ENCODE data around the gene TCAP.
"Not testable (repeated sequence)": the region's sequence is repeated elsewhere in the genome, so short reads cannot be mapped to it uniquely, and the experiment has no call there.

The TCAP gene

DNA sequence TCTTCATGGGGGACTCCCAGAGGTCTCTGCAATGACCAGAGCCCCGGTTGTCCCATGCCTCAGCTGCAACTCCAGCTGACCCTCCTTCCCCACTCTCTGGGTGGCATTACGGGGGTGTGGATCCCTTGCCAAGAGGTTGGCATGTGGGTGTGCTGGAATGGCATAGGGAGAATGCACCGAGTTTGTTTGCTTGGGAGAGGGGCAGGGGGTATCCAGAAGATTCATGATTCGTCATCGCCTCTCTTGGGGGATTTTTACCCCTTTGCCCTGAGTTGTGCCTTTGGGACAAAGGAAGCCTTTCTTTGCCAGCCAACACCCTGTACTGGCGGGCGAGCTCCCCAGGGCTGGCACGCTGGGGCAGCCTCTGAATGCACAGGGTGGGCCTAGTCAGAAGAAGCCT, 41.2 kb downstream of the TCAP start:
- DNase-seq (ENCODE audit: low read depth) = no peak

DNA sequence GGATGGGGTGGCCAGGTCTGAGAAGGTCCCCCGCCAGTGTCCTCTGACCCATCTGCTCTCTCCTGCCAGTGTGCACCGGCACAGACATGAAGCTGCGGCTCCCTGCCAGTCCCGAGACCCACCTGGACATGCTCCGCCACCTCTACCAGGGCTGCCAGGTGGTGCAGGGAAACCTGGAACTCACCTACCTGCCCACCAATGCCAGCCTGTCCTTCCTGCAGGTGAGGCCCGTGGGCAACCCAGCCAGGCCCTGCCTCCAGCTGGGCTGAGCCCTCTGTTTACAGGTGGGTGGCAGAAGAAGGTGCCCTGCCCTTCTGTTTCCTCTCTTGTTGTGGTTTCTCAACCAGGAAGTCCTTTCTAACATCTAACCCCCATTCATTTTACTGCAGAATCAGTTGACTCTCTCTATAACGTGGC, 41.8 kb downstream of the TCAP start:
- no peak for DNase-seq (ENCODE audit: low read depth)

DNA sequence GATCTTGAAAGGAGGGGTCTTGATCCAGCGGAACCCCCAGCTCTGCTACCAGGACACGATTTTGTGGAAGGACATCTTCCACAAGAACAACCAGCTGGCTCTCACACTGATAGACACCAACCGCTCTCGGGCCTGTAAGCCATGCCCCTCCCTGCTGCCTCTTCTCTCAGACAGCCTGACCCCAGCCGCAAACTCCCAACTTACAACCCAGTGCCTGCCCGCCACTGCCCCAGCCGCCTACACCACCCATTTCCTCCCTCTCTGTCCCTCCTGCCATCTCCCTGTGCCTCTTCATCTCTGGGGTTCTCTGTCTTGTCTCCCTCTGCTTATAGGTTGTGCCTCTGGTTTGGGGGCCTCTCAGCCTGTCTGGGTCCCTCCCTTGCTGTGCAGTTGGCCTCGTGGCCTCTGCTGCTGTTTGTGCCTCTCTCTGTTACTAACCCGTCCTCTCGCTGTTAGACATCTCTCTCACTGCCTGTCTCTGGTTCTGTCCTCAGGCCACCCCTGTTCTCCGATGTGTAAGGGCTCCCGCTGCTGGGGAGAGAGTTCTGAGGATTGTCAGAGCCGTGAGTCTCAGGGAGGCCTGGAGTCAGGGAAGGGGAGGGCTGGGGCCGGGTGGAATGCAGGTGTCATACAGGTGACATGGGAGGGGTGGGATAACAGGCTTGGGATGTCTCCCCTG, 44.3 kb downstream of the TCAP start:
- DNase-seq (ENCODE audit: low read depth) = no peak

DNA sequence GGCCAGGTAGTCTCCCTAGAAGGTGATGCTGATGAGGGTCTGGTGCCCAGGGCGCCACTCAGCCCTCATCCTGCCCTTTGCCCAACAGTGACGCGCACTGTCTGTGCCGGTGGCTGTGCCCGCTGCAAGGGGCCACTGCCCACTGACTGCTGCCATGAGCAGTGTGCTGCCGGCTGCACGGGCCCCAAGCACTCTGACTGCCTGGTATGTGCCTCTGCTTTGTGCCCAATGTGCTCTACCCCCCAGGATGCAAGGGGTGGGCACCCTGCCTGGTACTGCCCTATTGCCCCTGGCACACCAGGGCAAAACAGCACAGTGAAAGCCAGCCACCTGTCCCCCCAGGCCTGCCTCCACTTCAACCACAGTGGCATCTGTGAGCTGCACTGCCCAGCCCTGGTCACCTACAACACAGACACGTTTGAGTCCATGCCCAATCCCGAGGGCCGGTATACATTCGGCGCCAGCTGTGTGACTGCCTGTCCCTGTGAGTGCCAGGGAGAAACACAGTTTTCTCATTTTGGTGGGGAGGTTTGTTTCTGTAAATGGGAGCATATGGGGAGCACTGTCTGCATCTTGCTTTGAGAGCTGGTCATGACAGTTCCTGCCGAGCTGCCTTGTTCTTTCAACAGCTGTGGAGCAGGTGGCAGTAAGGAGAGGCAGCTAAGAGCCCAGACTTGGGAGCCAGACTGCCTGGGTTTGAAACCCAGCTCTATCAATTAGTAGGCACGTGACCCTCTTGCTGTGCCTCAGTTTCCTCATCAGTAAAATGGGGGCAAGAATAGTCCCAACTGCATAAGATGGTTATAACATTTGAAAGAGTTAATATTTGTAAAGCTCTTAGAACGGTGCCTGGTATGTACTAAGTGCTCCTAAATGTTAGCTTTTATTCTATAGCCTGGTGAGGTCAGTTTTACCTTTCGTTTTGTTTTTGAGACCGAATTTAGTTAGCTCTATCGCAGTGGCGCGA, 45.1 kb downstream of the TCAP start:
- DNase-seq (ENCODE audit: low read depth) = no peak

DNA sequence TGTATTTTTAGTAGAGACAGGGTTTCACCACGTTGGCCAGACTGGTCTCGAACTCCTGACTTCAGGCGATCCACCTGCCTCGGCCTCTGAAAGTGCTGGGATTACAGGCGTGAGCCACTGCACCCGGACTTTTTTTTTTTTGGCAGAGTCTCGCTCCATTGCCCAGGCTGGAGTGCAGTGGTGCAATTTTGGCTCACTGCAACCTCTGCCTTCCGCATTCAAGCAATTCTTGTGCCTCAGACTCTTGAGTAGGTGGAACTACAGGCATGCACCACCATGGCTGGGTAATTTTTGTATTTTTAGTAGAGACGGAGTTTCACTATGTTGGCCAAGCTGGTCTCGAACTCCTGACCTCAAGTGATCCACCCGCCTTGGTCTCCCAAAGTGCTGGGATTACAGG, 45.9 kb downstream of the TCAP start:
- DNase-seq (ENCODE audit: low read depth) = not testable (repeated sequence)

DNA sequence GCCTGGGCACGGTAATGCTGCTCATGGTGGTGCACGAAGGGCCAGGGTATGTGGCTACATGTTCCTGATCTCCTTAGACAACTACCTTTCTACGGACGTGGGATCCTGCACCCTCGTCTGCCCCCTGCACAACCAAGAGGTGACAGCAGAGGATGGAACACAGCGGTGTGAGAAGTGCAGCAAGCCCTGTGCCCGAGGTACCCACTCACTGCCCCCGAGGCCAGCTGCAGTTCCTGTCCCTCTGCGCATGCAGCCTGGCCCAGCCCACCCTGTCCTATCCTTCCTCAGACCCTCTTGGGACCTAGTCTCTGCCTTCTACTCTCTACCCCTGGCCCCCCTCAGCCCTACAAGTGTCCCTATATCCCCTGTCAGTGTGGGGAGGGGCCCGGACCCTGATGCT, 46.7 kb downstream of the TCAP start:
- no peak for DNase-seq (ENCODE audit: low read depth)

DNA sequence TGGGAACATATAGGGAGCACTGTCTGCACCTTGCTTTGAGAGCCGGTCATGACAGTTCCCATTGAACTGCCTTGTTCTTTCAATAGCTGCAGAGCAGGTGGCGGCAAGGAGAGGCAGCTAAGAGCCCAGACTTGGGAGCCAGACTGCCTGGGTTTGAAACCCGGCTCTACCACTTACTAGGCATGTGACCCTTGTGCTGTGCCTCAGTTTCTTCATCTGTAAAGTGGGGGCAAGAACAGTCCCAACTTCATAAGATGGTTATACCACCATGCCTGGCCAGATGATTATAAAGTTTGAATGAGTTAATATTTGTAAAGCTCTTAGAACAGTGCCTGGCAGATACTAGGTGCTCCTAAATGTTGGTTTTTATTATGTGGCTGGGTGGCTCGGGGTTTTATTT, 49.1 kb downstream of the TCAP start:
- DNase-seq (ENCODE audit: low read depth) = no peak

DNA sequence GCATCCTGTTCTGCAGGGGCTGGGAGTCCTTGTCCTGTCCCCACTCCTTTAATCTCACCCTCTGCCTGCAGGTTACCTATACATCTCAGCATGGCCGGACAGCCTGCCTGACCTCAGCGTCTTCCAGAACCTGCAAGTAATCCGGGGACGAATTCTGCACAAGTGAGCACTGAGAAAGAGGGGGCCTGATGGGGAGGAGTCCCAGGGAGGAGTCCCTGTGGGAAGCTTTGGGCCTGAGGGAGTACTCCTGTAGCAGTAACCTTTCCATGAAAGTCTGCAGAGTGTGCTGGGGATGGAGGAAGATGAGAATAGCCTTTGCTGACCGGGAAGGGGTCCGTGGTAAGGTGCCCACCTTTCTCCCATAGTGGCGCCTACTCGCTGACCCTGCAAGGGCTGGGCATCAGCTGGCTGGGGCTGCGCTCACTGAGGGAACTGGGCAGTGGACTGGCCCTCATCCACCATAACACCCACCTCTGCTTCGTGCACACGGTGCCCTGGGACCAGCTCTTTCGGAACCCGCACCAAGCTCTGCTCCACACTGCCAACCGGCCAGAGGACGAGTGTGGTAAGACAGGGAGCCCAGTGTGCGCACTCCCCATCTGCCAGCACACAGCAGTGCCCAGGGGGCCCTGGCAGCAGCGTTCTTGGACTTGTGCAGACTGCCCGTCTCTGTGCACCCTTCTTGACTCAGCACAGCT, 50.4 kb downstream of the TCAP start:
- no peak for DNase-seq (ENCODE audit: low read depth)

Data from activated T-helper 1 cell treated with Interleukin-2 at 50 U/mL for 16 hours (primary cell).